K562 (cell line): Measurements from ENCODE around the gene CEBPB. TPM values are rescaled to one million over a fixed set of nuclear protein-coding genes. Genes with fewer than 3 reads are reported as not detected.

Experiments used
- CTBP1 ChIP-seq: fragments of 450-650 bp; IDR thresholded peaks from 2 replicates; pipeline ENCODE4 v1.6.1; 2016; ENCODE audit warnings: borderline replicate concordance
- HDAC1 ChIP-seq, 2 experiments: fragments of 450-650 bp; IDR thresholded peaks; 2 replicates each; pipeline ENCODE4 v1.6.1; 2016 to 2017; ENCODE audit warnings: inconsistent platforms in 1 of 2, mild to moderate bottlenecking in 1 of 2, moderate library complexity in 1 of 2
- HEY1 ChIP-seq: fragments of 250-450 bp; sonication (Bioruptor Pico); IDR thresholded peaks from 2 replicates; pipeline ENCODE4 v1.5.0; 2020; ENCODE audit warnings: mild to moderate bottlenecking, moderate library complexity, borderline replicate concordance
- NR4A1 ChIP-seq, 2 experiments: fragments of 250-450 bp in 1 of 2; fragments of 450-650 bp in 1 of 2; sonication (Bioruptor Pico) in 1 of 2; IDR thresholded peaks; 2 replicates each; pipeline versions ENCODE4 v1.4.0 to v1.6.1; 2016 to 2020; ENCODE audit warnings: mild to moderate bottlenecking in 2 of 2, missing compliant biosample characterization in 1 of 2, missing genetic modification characterization in 1 of 2, moderate library complexity in 1 of 2
- POLR2H ChIP-seq: IDR thresholded peaks from 2 replicates; pipeline ENCODE4 v1.6.1; 2016; ENCODE audit warnings: missing genetic modification characterization, low read depth, mild to moderate bottlenecking, control low read depth, missing compliant biosample characterization, moderate library complexity
- SMARCC2 ChIP-seq: fragments of 450-650 bp; IDR thresholded peaks from 2 replicates; pipeline ENCODE4 v1.6.1; 2017; ENCODE audit warnings: antibody characterized with exemption, moderate library complexity, mild to moderate bottlenecking, low read depth
- ZNF175 ChIP-seq: fragments of 200-800 bp; sonication (Bioruptor generic); IDR thresholded peaks from 2 replicates; pipeline ENCODE4 v1.6.1; 2016; ENCODE audit warnings: low read depth, mild to moderate bottlenecking, missing genetic modification characterization, missing compliant biosample characterization
- ZNF384 ChIP-seq: IDR thresholded peaks from 2 replicates; pipeline ENCODE4 v1.6.1; 2012; ENCODE audit warnings: low read depth, low read length, improper control_type of control experiment
- polyA plus RNA-seq, 8 experiments: library from polyadenylated mRNA; depleted of rRNA in 4 of 8; stranded (reverse) in 5 of 8; unstranded in 3 of 8; fragments of >200 nt; fragmentation: Nextera tagmentation in 2 of 8; fragmentation: Illumina TruSeq in 1 of 8; extraction: Ambion mirVana in 2 of 8; extraction: Trizol in 1 of 8; gene quantifications; 2 replicates each; pipeline versions ENCODE4 v1.2.1 to v1.2.3, GENCODE V29; 2011 to 2014; ENCODE audit warnings: inconsistent platforms in 1 of 8, missing spikeins in 1 of 8
- total RNA-seq, 7 experiments: library from RNA; depleted of rRNA in 6 of 7; stranded (reverse); fragments of >200 nt in 6 of 7; fragmentation: Illumina TruSeq in 2 of 7; extraction: Trizol in 2 of 7; gene quantifications; 2 replicates each; pipeline versions ENCODE4 v1.2.1 to v1.2.3, GENCODE V29; 2011 to 2021; ENCODE audit warnings: low replicate concordance in 1 of 7
- TF ChIP-seq, protein P1 (sequence below): sonication (generic); formaldehyde crosslinking; IDR thresholded peaks from 2 replicates; pipeline ENCODE4 v1.8.0; 2022; ENCODE audit warnings: mild to moderate bottlenecking, low read depth, missing genetic modification reagents
- TF ChIP-seq, protein P2 (sequence below): IDR thresholded peaks from 3 replicates; pipeline ENCODE4 v1.6.1; 2011; ENCODE audit warnings: borderline replicate concordance, mild to moderate bottlenecking, moderate library complexity; ENCODE audit not compliant: insufficient read length; ENCODE audit errors: extremely low read depth
- TF ChIP-seq, protein P3 (sequence below): fragments of 200-400 bp; formaldehyde crosslinking; IDR thresholded peaks from 2 replicates; pipeline ENCODE4 v1.6.1; 2017; ENCODE audit warnings: mild to moderate bottlenecking, low read depth, low read length, moderate library complexity
- TF ChIP-seq, protein P4 (sequence below): fragments of 200-800 bp; sonication (Bioruptor generic); IDR thresholded peaks from 2 replicates; pipeline ENCODE4 v1.6.1; 2017; ENCODE audit warnings: missing genetic modification characterization, missing compliant biosample characterization
- TF ChIP-seq, protein P5 (sequence below): fragments of 150-350 bp; IDR thresholded peaks from 2 replicates; pipeline ENCODE4 v1.6.1; 2014; ENCODE audit warnings: low read depth, mild to moderate bottlenecking, low read length, borderline replicate concordance

The CEBPB gene
- total and polyA plus RNA-seq, 9 of the 15 experiments (the other 6 are each of a cell fraction or from before 2014, with no cell fraction given), result 1.2 to 72.6 (median 7.8) TPM

DNA sequence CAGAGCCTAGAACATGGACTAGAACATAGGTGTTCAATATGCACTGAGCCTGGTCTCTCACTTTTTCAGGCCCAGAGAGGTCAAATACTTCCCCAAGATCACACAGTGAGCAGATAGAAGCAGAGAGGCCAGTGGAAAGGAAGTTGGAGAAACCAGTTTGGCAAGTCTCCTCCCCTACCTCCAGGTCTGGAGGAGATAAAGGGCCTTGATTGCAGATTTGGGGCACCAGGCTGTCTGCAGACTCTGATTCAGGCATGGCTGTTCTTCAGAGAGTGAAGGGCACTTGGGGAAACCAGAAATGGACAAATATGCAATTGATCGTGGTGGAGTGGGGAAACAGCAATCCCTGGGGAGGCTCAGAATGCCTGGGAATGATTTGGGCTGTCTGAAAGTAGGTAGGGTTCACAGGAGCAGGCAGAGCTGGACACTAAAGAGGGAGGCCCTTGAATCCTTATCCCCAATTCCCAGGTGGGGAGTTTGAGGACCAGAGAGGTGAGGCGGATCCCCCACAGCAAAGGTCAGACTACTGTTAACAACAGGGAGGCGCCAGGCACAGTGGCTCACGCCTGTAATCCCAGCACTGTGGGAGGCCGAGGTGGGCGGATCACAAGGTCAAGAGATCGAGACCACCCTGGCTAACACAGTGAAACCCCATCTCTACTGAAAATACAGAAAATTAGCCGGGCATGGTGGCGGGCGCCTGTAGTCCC is 39.4 kb upstream of the CEBPB start (continued):
- TF ChIP-seq ZNF175 (CRISPR knock-in tag) (no peak), SMARCC2 (no peak), ZNF384 (no peak), HDAC1 (IDR thresholded peaks at IDR 0.05) (peak; percentile 19 to 83; a peak in 2 of 4 replicates), HEY1 (CRISPR knock-in tag) (no peak), NR4A1 (CRISPR knock-in tag; IDR thresholded peaks at IDR 0.05) (no peak), NR4A1 (tag; IDR thresholded peaks at IDR 0.05) (no peak), CTBP1 (0 out of 2 replicates have a peak, but pooled peaks have one; percentile 11), POLR2H (no peak)
- TF ChIP-seq, protein P1, sequence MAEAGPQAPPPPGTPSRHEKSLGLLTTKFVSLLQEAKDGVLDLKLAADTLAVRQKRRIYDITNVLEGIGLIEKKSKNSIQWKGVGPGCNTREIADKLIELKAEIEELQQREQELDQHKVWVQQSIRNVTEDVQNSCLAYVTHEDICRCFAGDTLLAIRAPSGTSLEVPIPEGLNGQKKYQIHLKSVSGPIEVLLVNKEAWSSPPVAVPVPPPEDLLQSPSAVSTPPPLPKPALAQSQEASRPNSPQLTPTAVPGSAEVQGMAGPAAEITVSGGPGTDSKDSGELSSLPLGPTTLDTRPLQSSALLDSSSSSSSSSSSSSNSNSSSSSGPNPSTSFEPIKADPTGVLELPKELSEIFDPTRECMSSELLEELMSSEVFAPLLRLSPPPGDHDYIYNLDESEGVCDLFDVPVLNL (CRISPR knock-in tag), result no peak
- TF ChIP-seq, protein P2, sequence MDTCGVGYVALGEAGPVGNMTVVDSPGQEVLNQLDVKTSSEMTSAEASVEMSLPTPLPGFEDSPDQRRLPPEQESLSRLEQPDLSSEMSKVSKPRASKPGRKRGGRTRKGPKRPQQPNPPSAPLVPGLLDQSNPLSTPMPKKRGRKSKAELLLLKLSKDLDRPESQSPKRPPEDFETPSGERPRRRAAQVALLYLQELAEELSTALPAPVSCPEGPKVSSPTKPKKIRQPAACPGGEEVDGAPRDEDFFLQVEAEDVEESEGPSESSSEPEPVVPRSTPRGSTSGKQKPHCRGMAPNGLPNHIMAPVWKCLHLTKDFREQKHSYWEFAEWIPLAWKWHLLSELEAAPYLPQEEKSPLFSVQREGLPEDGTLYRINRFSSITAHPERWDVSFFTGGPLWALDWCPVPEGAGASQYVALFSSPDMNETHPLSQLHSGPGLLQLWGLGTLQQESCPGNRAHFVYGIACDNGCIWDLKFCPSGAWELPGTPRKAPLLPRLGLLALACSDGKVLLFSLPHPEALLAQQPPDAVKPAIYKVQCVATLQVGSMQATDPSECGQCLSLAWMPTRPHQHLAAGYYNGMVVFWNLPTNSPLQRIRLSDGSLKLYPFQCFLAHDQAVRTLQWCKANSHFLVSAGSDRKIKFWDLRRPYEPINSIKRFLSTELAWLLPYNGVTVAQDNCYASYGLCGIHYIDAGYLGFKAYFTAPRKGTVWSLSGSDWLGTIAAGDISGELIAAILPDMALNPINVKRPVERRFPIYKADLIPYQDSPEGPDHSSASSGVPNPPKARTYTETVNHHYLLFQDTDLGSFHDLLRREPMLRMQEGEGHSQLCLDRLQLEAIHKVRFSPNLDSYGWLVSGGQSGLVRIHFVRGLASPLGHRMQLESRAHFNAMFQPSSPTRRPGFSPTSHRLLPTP, result no peak
- TF ChIP-seq, protein P3, sequence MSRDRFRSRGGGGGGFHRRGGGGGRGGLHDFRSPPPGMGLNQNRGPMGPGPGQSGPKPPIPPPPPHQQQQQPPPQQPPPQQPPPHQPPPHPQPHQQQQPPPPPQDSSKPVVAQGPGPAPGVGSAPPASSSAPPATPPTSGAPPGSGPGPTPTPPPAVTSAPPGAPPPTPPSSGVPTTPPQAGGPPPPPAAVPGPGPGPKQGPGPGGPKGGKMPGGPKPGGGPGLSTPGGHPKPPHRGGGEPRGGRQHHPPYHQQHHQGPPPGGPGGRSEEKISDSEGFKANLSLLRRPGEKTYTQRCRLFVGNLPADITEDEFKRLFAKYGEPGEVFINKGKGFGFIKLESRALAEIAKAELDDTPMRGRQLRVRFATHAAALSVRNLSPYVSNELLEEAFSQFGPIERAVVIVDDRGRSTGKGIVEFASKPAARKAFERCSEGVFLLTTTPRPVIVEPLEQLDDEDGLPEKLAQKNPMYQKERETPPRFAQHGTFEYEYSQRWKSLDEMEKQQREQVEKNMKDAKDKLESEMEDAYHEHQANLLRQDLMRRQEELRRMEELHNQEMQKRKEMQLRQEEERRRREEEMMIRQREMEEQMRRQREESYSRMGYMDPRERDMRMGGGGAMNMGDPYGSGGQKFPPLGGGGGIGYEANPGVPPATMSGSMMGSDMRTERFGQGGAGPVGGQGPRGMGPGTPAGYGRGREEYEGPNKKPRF, result no peak
- TF ChIP-seq, protein P4, sequence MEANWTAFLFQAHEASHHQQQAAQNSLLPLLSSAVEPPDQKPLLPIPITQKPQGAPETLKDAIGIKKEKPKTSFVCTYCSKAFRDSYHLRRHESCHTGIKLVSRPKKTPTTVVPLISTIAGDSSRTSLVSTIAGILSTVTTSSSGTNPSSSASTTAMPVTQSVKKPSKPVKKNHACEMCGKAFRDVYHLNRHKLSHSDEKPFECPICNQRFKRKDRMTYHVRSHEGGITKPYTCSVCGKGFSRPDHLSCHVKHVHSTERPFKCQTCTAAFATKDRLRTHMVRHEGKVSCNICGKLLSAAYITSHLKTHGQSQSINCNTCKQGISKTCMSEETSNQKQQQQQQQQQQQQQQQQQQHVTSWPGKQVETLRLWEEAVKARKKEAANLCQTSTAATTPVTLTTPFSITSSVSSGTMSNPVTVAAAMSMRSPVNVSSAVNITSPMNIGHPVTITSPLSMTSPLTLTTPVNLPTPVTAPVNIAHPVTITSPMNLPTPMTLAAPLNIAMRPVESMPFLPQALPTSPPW (CRISPR knock-in tag), result no peak
- TF ChIP-seq, protein P5, sequence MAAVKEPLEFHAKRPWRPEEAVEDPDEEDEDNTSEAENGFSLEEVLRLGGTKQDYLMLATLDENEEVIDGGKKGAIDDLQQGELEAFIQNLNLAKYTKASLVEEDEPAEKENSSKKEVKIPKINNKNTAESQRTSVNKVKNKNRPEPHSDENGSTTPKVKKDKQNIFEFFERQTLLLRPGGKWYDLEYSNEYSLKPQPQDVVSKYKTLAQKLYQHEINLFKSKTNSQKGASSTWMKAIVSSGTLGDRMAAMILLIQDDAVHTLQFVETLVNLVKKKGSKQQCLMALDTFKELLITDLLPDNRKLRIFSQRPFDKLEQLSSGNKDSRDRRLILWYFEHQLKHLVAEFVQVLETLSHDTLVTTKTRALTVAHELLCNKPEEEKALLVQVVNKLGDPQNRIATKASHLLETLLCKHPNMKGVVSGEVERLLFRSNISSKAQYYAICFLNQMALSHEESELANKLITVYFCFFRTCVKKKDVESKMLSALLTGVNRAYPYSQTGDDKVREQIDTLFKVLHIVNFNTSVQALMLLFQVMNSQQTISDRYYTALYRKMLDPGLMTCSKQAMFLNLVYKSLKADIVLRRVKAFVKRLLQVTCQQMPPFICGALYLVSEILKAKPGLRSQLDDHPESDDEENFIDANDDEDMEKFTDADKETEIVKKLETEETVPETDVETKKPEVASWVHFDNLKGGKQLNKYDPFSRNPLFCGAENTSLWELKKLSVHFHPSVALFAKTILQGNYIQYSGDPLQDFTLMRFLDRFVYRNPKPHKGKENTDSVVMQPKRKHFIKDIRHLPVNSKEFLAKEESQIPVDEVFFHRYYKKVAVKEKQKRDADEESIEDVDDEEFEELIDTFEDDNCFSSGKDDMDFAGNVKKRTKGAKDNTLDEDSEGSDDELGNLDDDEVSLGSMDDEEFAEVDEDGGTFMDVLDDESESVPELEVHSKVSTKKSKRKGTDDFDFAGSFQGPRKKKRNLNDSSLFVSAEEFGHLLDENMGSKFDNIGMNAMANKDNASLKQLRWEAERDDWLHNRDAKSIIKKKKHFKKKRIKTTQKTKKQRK, result no peak
